Activated T-helper 1 cell treated with anti-CD3 and anti-CD28 coated beads, Interleukin-2, amount 50 U/mL, for 16 hours (primary cell): Measurements from ENCODE around the gene CDK4.
"Not testable (repeated sequence)": the region's sequence is repeated elsewhere in the genome, so short reads cannot be mapped to it uniquely, and the experiment has no call there.

Experiments used
- DNase-seq, 2 donors: peaks; one replicate each; pipeline ENCODE4 v3.0.0-alpha.2; 2020; ENCODE audit warnings: low read depth in 1 of 2, low spot score in 1 of 2

The CDK4 gene

GRCh38 chr12:57726884-57727757 is 25.0 kb downstream of the CDK4 start:
- no peak for DNase-seq

GRCh38 chr12:57726151-57726883 is 25.8 kb downstream of the CDK4 start:
- DNase-seq, result no peak

- no peak for DNase-seq
These were observed 26.3 kb downstream of the CDK4 start for GRCh38 chr12:57725851-57726150.

GRCh38 chr12:57724936-57725740 is 27.0 kb downstream of the CDK4 start:
- DNase-seq, result no peak

- DNase-seq, result no peak
These were observed 27.8 kb downstream of the CDK4 start for GRCh38 chr12:57724003-57724935.

GRCh38 chr12:57723630-57723962 is 28.5 kb downstream of the CDK4 start:
- no peak for DNase-seq

- no peak for DNase-seq
These were observed 29.1 kb downstream of the CDK4 start for GRCh38 chr12:57722716-57723629.

GRCh38 chr12:57721846-57722608 is 30.1 kb downstream of the CDK4 start:
- not testable (repeated sequence) for DNase-seq

GRCh38 chr12:57720606-57721595 is 31.2 kb downstream of the CDK4 start:
- DNase-seq, result no peak

GRCh38 chr12:57719777-57720605 is 32.1 kb downstream of the CDK4 start:
- DNase-seq, result no peak

- DNase-seq, result no peak
These were observed 33.2 kb downstream of the CDK4 start for GRCh38 chr12:57718641-57719528.

- no peak for DNase-seq
These were observed 34.1 kb downstream of the CDK4 start for GRCh38 chr12:57717846-57718640.

GRCh38 chr12:57717131-57717530 is 35.0 kb downstream of the CDK4 start:
- no peak for DNase-seq

GRCh38 chr12:57716305-57716704 is 35.8 kb downstream of the CDK4 start:
- no peak for DNase-seq

- DNase-seq, result no peak
These were observed 36.3 kb downstream of the CDK4 start for GRCh38 chr12:57715786-57716185.
